ENCODE data around the gene CHST15. TPM values are rescaled to one million over a fixed set of nuclear protein-coding genes. Genes with fewer than 3 reads are reported as not detected.

The CHST15 gene
- total and polyA plus RNA-seq, 2 of the 4 experiments (the other 2 are of a cell fraction): 0.14 to 0.18 TPM

DNA sequence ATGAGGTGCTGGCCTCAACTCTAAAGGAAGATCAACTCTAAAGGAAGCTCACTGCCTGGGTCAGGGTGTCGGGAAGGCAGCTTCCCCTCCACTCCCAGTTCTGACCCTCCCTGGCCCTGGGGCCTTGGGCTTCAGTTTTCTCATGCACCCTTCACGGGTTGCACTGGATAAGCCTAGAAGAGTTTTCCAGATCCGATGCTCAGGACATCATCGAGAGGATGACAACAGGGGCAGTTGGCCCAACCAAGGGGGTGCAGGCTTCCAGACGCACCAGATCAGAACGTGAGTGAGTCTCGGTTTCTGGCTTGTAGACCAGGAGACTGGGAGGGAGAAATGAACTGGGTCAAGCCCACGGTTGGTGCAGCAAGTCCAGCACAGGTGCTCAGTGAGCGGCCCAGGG lies 34.2 kb upstream of the CHST15 start:
- Histone ChIP-seq H2AFZ (replicated peaks; ENCODE audit: low read length, poor library complexity) (no peak overlapping the region), H3K23ac (ENCODE audit: low read depth, low read length) (no peak overlapping the region), H3K36me3 (ENCODE audit: control insufficient read depth, insufficient read depth, low read length) (no peaks in the 10 kb centered on the region), H3K27me3 (ENCODE audit: control insufficient read depth, insufficient read depth, low read length) (no peaks in the 10 kb centered on the region), H3K14ac (replicated peaks; ENCODE audit: low read depth, low read length) (no peak overlapping the region), H3K9ac (ENCODE audit: low read depth, low read length) (no peak overlapping the region), H3K18ac (ENCODE audit: low read depth, low read length) (no peak overlapping the region), H3K27ac (ENCODE audit: insufficient read depth, low read length) (no peak overlapping the region), H3K9me3 (ENCODE audit: control insufficient read depth, insufficient read depth, low read length) (peaks cover 8% of the 10 kb centered on the region), H3K9me1 (ENCODE audit: insufficient read depth, low read length) (no peaks in the 10 kb centered on the region), H4K91ac (ENCODE audit: insufficient read depth, low read depth, low read length) (no peak overlapping the region), H2AK9ac (replicated peaks; ENCODE audit: low read depth, low read length, poor library complexity) (no peak overlapping the region), H2AK5ac (ENCODE audit: low read depth, low read length) (no peak overlapping the region), H3K56ac (ENCODE audit: extremely low read depth, insufficient read depth, low read length) (no peak overlapping the region), H3K4me1 (ENCODE audit: control insufficient read depth, insufficient read depth, low read length) (no peaks in the 10 kb centered on the region), H3K4me2 (ENCODE audit: low read depth, low read length) (no peak overlapping the region), H2BK5ac (ENCODE audit: low read depth, low read length, poor library complexity, severe bottlenecking) (no peak overlapping the region), H3K79me1 (ENCODE audit: low read depth in 1 of 2, low read length in 2 of 2) (no peaks in the 10 kb centered on the region), H2BK20ac (ENCODE audit: low read depth, low read length) (no peak overlapping the region), H3K4me3 (ENCODE audit: insufficient read depth, low read depth, low read length) (no peak overlapping the region), H2BK120ac (ENCODE audit: low read depth, low read length) (no peak overlapping the region), H3K4ac (ENCODE audit: low read depth, low read length) (no peak overlapping the region), H2BK15ac (ENCODE audit: low read depth, low read length) (no peak overlapping the region), H4K8ac (ENCODE audit: low read depth in 2 of 2, low read length in 2 of 2) (no peak overlapping the region), H4K5ac (ENCODE audit: low read depth, low read length) (no peak overlapping the region), H4K20me1 (ENCODE audit: insufficient read depth, low read length) (no peaks in the 10 kb centered on the region)
- no peak for DNase-seq
- BruUV-seq (replicated peaks): no TSS peak
- ChIA-PET POLR2A (ENCODE audit: unreplicated experiment) (no interaction called here), CTCF (no interaction called here)
- no peak for TF ChIP-seq RAD21 (IDR thresholded peaks at IDR 0.05; ENCODE audit: low read length)
- TF ChIP-seq MAFK (IDR thresholded peaks at IDR 0.05; ENCODE audit: low read depth, low read length): no peak
- TF ChIP-seq BHLHE40 (IDR thresholded peaks at IDR 0.05; ENCODE audit: low read depth, low read length): no peak
- no peak for TF ChIP-seq MAZ (IDR thresholded peaks at IDR 0.05; ENCODE audit: borderline replicate concordance, low read depth, low read length)
- TF ChIP-seq SMC3 (IDR thresholded peaks at IDR 0.05; ENCODE audit: low read depth, low read length): no peak
- TF ChIP-seq CEBPB (IDR thresholded peaks at IDR 0.05; ENCODE audit: low read depth, low read length): no peak
- no peak for TF ChIP-seq CTCF (conservative IDR thresholded peaks at IDR 0.05; ENCODE audit: low read depth, low read length)
- no peak for TF ChIP-seq CHD1 (IDR thresholded peaks at IDR 0.05; ENCODE audit: low read depth, low read length)
- TF ChIP-seq, protein P1, sequence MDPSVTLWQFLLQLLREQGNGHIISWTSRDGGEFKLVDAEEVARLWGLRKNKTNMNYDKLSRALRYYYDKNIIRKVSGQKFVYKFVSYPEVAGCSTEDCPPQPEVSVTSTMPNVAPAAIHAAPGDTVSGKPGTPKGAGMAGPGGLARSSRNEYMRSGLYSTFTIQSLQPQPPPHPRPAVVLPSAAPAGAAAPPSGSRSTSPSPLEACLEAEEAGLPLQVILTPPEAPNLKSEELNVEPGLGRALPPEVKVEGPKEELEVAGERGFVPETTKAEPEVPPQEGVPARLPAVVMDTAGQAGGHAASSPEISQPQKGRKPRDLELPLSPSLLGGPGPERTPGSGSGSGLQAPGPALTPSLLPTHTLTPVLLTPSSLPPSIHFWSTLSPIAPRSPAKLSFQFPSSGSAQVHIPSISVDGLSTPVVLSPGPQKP (IDR thresholded peaks at IDR 0.05; ENCODE audit: borderline replicate concordance, low read depth, low read length): no peak
- no peak for TF ChIP-seq RCOR1 (IDR thresholded peaks at IDR 0.05; ENCODE audit: insufficient replicate concordance, low read length)
- no peak for TF ChIP-seq USF2 (IDR thresholded peaks at IDR 0.05; ENCODE audit: low read depth, low read length)
- TF ChIP-seq NFE2L2 (IDR thresholded peaks at IDR 0.05; ENCODE audit: low read depth, low read length): no peak
- no peak for TF ChIP-seq POLR2A (IDR thresholded peaks at IDR 0.05; ENCODE audit: low read depth, low read length)
- no peak for TF ChIP-seq MXI1 (IDR thresholded peaks at IDR 0.05; ENCODE audit: borderline replicate concordance, low read depth, low read length)
- no peak for TF ChIP-seq FOS (IDR thresholded peaks at IDR 0.05; ENCODE audit: low read depth, low read length)
- no peak for TF ChIP-seq RFX5 (IDR thresholded peaks at IDR 0.05; ENCODE audit: low read depth, low read length)
- 58% methylated on average over 6 of the region's 9 CpGs; no CpG with 5 or more reads in 1 of the 2 experiments for WGBS, 2 experiments (ENCODE audit: extremely low coverage in 2 of 2, insufficient read length in 1 of 2)
- no peak for ATAC-seq (ENCODE audit: low read depth)
- in situ Hi-C loops (cut with MboI; ENCODE audit: low sequenced_read_pairs) (no loop called here), intact Hi-C loops (cut with micrococcal nuclease) (no loop called here), dilution Hi-C loops (cut with HindIII; ENCODE audit: low sequenced_read_pairs, unreplicated experiment) (no loop called here)

Data from IMR-90 (cell line).